Naive thymus-derived CD4-positive, alpha-beta T cell (primary cell): Measurements from ENCODE around the gene FRMPD2. TPM values are rescaled to one million over a fixed set of nuclear protein-coding genes. Genes with fewer than 3 reads are reported as not detected.
A peak's percentile ranks its signal among the peaks of the same experiment; 100 is the strongest.

Experiments
- ATAC-seq: fragments of 150-1000 bp; cut with Tn5 transposase; 2 replicates; pipeline ENCODE4 v1.10.0; 2021; ENCODE audit warnings: mild to moderate bottlenecking, moderate library complexity
- CTCF ChIA-PET: fragments of 350-600 bp; sonication (Branson Sonifier 250); formaldehyde crosslinking; loops from one replicate; lab custom pipeline; 2021; ENCODE audit warnings: antibody characterized with exemption; lab: Charles Lee
- POLR2A ChIA-PET: fragments of 350-600 bp; sonication (Branson Sonifier 250); formaldehyde crosslinking; loops from one replicate; lab custom pipeline; 2021; ENCODE audit warnings: antibody characterized with exemption, inconsistent platforms; lab: Charles Lee
- DNase-seq, 9 donors: peaks; one replicate each; pipeline versions ENCODE4 v3.0.0 to v3.0.0-alpha.2; 2020 to 2022; ENCODE audit warnings: mixed read lengths in 1 of 9
- H3K27ac ChIP-seq: one replicate; pipeline ENCODE4 v1.7.0; 2013; ENCODE audit warnings: mild to moderate bottlenecking, low read depth, low read length, moderate library complexity
- H3K27me3 ChIP-seq, 2 donors: one replicate each; pipeline ENCODE4 v1.7.0; 2013; ENCODE audit warnings: low read length in 2 of 2, mild to moderate bottlenecking in 2 of 2, moderate library complexity in 2 of 2; ENCODE audit not compliant: control insufficient read depth in 2 of 2, insufficient read depth in 2 of 2
- H3K36me3 ChIP-seq, 3 experiments: 1 replicate in 2 of 3; 2 replicates in 1 of 3; pipeline ENCODE4 v1.7.0; 2013; ENCODE audit warnings: low read length in 3 of 3, mild to moderate bottlenecking in 3 of 3, moderate library complexity in 1 of 3; ENCODE audit not compliant: insufficient read depth in 3 of 3, control insufficient read depth in 2 of 3
- H3K4me1 ChIP-seq, 2 donors: one replicate each; pipeline ENCODE4 v1.7.0; 2013; ENCODE audit warnings: low read length in 2 of 2, mild to moderate bottlenecking in 2 of 2, moderate library complexity in 1 of 2; ENCODE audit not compliant: control insufficient read depth in 2 of 2, insufficient read depth in 2 of 2
- H3K4me3 ChIP-seq: 2 replicates; pipeline ENCODE4 v1.7.0; 2013; ENCODE audit warnings: mild to moderate bottlenecking, low read length
- H3K9me3 ChIP-seq, 3 experiments: 1 replicate in 2 of 3; 2 replicates in 1 of 3; pipeline ENCODE4 v1.7.0; 2013; ENCODE audit warnings: low read length in 3 of 3; ENCODE audit not compliant: control insufficient read depth in 2 of 3
- H3K27ac Mint-ChIP-seq, 9 donors: one replicate each; pipeline ENCODE4 v1.8.0; 2020 to 2022; ENCODE audit warnings: mixed read lengths in 9 of 9, mild to moderate bottlenecking in 8 of 9, moderate library complexity in 5 of 9, inconsistent platforms in 2 of 9
- H3K27me3 Mint-ChIP-seq, 5 donors: one replicate each; pipeline ENCODE4 v1.8.0; 2021 to 2022; ENCODE audit warnings: mixed read lengths in 5 of 5, mild to moderate bottlenecking in 1 of 5
- H3K36me3 Mint-ChIP-seq, 5 donors: one replicate each; pipeline ENCODE4 v1.8.0; 2020 to 2022; ENCODE audit warnings: mixed read lengths in 5 of 5, mild to moderate bottlenecking in 3 of 5, inconsistent platforms in 1 of 5
- H3K4me1 Mint-ChIP-seq, 7 donors: one replicate each; pipeline ENCODE4 v1.8.0; 2020 to 2022; ENCODE audit warnings: mixed read lengths in 7 of 7, mild to moderate bottlenecking in 3 of 7, inconsistent platforms in 1 of 7
- H3K4me3 Mint-ChIP-seq, 10 donors: one replicate each; pipeline ENCODE4 v1.8.0; 2020 to 2022; ENCODE audit warnings: mild to moderate bottlenecking in 10 of 10, mixed read lengths in 10 of 10, moderate library complexity in 6 of 10, inconsistent platforms in 2 of 10
- H3K9me3 Mint-ChIP-seq, 11 donors: one replicate each; pipeline ENCODE4 v1.8.0; 2020 to 2022; ENCODE audit warnings: mixed read lengths in 11 of 11, mild to moderate bottlenecking in 4 of 11, inconsistent platforms in 1 of 11, moderate library complexity in 1 of 11
- intact Hi-C, 2 donors: fragments of 100-400 bp; cut with micrococcal nuclease; formaldehyde crosslinking; loops; one replicate each; pipeline ENCODE4 v1.15.1; 2023
- polyA plus RNA-seq, 2 donors: library from polyadenylated mRNA; unstranded; fragments of 300-500 nt; fragmentation: Illumina TruSeq; gene quantifications; one replicate each; pipeline ENCODE4 v1.2.3, GENCODE V29; 2021
- total RNA-seq, 6 experiments: library from RNA in 5 of 6; stranded (reverse) in 5 of 6; gene quantifications; 1 replicate in 5 of 6; 2 replicates in 1 of 6; pipeline ENCODE4 v1.2.3 and lab custom pipeline; 2021 to 2026

Gene FRMPD2
- total and polyA plus RNA-seq, 7 experiments from 2014 or later = 0.24 TPM; not detected in 6

DNA sequence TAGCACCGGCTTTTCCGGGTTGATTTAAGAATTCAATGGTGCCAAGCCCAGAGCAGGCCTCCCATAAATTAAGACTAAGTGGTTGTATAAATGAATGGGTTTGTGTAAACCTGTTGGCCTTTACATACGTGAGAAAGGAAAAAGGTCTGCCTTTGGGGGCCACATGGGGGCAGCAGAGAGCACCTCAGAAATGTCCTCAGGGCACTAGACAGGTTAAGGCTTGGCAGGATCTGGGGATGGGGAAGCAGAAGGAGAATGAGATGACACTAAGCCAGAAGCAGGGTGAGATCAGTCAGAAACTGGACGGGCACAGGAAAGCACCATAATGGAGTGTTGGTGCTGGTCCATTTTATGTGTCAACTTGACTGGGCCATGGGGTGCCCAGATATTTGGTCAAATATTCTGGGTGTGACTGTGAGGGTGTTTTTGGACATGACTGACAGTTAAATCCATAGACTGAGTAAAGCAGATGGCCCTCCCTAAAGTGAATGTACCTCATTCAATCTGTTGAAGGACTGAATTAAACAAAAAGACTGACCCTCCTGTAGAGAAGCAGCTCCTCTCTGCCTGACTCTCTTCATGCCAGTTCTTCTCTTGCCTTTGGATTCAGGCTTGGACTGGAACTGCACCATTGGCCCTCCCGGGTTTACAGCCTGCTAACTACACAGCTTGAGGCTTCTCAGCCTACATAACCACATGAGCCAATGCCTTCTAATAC lies 58.9 kb downstream of the FRMPD2 start:
- ChIA-PET POLR2A (no interaction called here), CTCF (no interaction called here)
- DNase-seq = peak in 4 of 9 donors; percentile 2 to 37 (median 4)
- Mint-ChIP-seq H3K9me3 (peaks cover 0 to 6% (median 0%) of the 10 kb centered on the region in 11 donors), H3K27ac (no peak overlapping the region), H3K27me3 (peaks cover 3 to 22% (median 9%) of the 10 kb centered on the region in 5 donors), H3K36me3 (no peaks in the 10 kb centered on the region), H3K4me3 (no peak overlapping the region), H3K4me1 (no peaks in the 10 kb centered on the region)
- Histone ChIP-seq H3K9me3 (no peaks in the 10 kb centered on the region), H3K36me3 (no peaks in the 10 kb centered on the region), H3K4me3 (no peak overlapping the region), H3K4me1 (no peaks in the 10 kb centered on the region), H3K27me3 (no peaks in the 10 kb centered on the region), H3K27ac (no peak overlapping the region)
- intact Hi-C loops = loop anchor here in 1 of 2 donors (10.0 kb wide), 1 partner anchor 289 kb away; no protein-coding TSS in a partner anchor
- no peak for ATAC-seq

- H3K4me3 ChIP-seq = no peak overlapping the region
- Mint-ChIP-seq H3K4me1 (no peaks in the 10 kb centered on the region), H3K4me3 (no peak overlapping the region), H3K9me3 (peaks cover 0 to 6% (median 0%) of the 10 kb centered on the region in 11 donors), H3K36me3 (no peaks in the 10 kb centered on the region), H3K27ac (no peak overlapping the region), H3K27me3 (peaks cover 0 to 22% (median 9%) of the 10 kb centered on the region in 5 donors)
- POLR2A ChIA-PET = no interaction called here
- CTCF ChIA-PET = no interaction called here
- no peak overlapping the region for H3K27ac ChIP-seq
- ATAC-seq = no peak
- H3K4me1 ChIP-seq = no peaks in the 10 kb centered on the region
- H3K36me3 ChIP-seq = no peaks in the 10 kb centered on the region
- no peaks in the 10 kb centered on the region for H3K27me3 ChIP-seq
- DNase-seq = no peak
- no peaks in the 10 kb centered on the region for H3K9me3 ChIP-seq
- intact Hi-C loops = loop anchor here in 1 of 2 donors (10.0 kb wide), 1 partner anchor 290 kb away; no protein-coding TSS in a partner anchor
Observed at GRCh38 chr10:48214716-48215485, 59.6 kb downstream of the FRMPD2 start.

- no peak overlapping the region for H3K27ac Mint-ChIP-seq
- H3K9me3 ChIP-seq = no peaks in the 10 kb centered on the region
- DNase-seq = no peak
- peaks cover 0 to 6% (median 0%) of the 10 kb centered on the region in 11 donors for H3K9me3 Mint-ChIP-seq
- H3K4me3 Mint-ChIP-seq = no peak overlapping the region
- no peaks in the 10 kb centered on the region for H3K36me3 Mint-ChIP-seq
- H3K4me1 Mint-ChIP-seq = no peaks in the 10 kb centered on the region
- no peak for ATAC-seq
- ChIA-PET POLR2A (no interaction called here), CTCF (no interaction called here)
- intact Hi-C loops = loop anchor here in 1 of 2 donors (10.0 kb wide), 1 partner anchor 292 kb away; no protein-coding TSS in a partner anchor
- H3K4me1 ChIP-seq = no peaks in the 10 kb centered on the region
- no peak overlapping the region for H3K27ac ChIP-seq
- H3K36me3 ChIP-seq = no peaks in the 10 kb centered on the region
- peaks cover 0 to 13% (median 0%) of the 10 kb centered on the region in 5 donors for H3K27me3 Mint-ChIP-seq
- no peak overlapping the region for H3K4me3 ChIP-seq
- no peaks in the 10 kb centered on the region for H3K27me3 ChIP-seq
Observed at GRCh38 chr10:48213047-48213446, 61.4 kb downstream of the FRMPD2 start.

GRCh38 chr10:48211777-48212176 lies 62.7 kb downstream of the FRMPD2 start:
- no peak for ATAC-seq
- H3K36me3 Mint-ChIP-seq = no peaks in the 10 kb centered on the region
- no peaks in the 10 kb centered on the region for H3K4me1 Mint-ChIP-seq
- Histone ChIP-seq H3K27ac (no peak overlapping the region), H3K27me3 (no peaks in the 10 kb centered on the region), H3K4me3 (no peak overlapping the region), H3K4me1 (no peaks in the 10 kb centered on the region), H3K36me3 (no peaks in the 10 kb centered on the region), H3K9me3 (no peaks in the 10 kb centered on the region)
- peaks cover 0 to 19% (median 0%) of the 10 kb centered on the region in 5 donors for H3K27me3 Mint-ChIP-seq
- no peak for DNase-seq
- peaks cover 0 to 6% (median 0%) of the 10 kb centered on the region in 11 donors for H3K9me3 Mint-ChIP-seq
- POLR2A ChIA-PET = no interaction called here
- no peak overlapping the region for H3K4me3 Mint-ChIP-seq
- CTCF ChIA-PET = no interaction called here
- intact Hi-C loops = loop anchor here in 1 of 2 donors (10.0 kb wide), 1 partner anchor 293 kb away; no protein-coding TSS in a partner anchor
- no peak overlapping the region for H3K27ac Mint-ChIP-seq

DNA sequence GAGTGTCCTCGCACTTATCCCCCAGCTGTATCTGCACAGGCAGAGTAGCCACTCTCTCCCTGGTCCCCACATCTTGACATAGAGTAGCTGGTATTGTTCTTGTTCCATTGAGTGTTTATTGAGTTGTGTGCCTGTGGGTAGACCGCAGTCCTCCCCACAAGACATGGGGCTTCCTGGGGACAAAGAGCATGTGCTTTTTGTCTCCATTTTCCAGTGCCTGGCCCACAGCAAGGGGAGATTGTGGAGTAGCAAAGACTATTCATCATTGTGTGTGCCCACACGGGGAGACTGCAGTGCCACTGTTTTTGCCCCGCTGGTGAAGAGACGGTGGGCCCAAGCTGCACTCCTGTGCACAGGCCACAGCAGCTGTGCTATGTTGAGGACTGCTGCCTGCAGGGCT lies 63.5 kb downstream of the FRMPD2 start:
- Histone ChIP-seq H3K27me3 (no peaks in the 10 kb centered on the region), H3K36me3 (no peaks in the 10 kb centered on the region), H3K4me1 (no peaks in the 10 kb centered on the region), H3K27ac (no peak overlapping the region), H3K9me3 (no peaks in the 10 kb centered on the region), H3K4me3 (no peak overlapping the region)
- POLR2A ChIA-PET = no interaction called here
- no peak overlapping the region for H3K4me3 Mint-ChIP-seq
- no peak overlapping the region for H3K27ac Mint-ChIP-seq
- H3K27me3 Mint-ChIP-seq = peaks cover 0 to 19% (median 2%) of the 10 kb centered on the region in 5 donors
- DNase-seq = no peak
- no peaks in the 10 kb centered on the region for H3K4me1 Mint-ChIP-seq
- intact Hi-C loops = loop anchor here in 1 of 2 donors (10.0 kb wide), 1 partner anchor 294 kb away; no protein-coding TSS in a partner anchor
- H3K9me3 Mint-ChIP-seq = peaks cover 0 to 6% (median 0%) of the 10 kb centered on the region in 11 donors
- CTCF ChIA-PET = no interaction called here
- H3K36me3 Mint-ChIP-seq = no peaks in the 10 kb centered on the region
- no peak for ATAC-seq

DNA sequence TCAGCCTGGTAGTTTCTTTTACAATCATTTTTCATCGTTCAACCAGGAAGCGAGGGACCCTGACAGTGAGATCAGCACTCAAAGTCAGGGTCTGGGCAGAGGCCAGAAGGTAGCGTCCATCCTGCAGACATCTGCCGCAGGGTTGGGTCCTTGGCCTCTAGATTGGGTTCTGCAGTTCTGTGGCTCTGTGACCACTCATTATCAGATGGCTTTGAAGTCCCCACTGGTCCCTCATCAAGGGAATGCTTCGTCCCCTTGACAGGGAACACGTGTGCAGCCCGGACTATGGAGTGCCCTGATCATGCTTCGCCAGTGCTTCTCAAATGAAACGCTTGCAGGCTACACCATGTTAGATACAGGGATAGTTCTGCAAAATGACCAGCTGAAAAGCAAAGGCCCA lies 64.1 kb downstream of the FRMPD2 start:
- DNase-seq (no peak), ATAC-seq (no peak)
- Mint-ChIP-seq H3K9me3 (peaks cover 0 to 3% (median 0%) of the 10 kb centered on the region in 11 donors), H3K36me3 (no peaks in the 10 kb centered on the region), H3K4me1 (no peaks in the 10 kb centered on the region), H3K27me3 (peaks cover 0 to 19% (median 2%) of the 10 kb centered on the region in 5 donors), H3K27ac (no peak overlapping the region), H3K4me3 (no peak overlapping the region)
- Histone ChIP-seq H3K27me3 (no peaks in the 10 kb centered on the region), H3K4me1 (no peaks in the 10 kb centered on the region), H3K36me3 (no peaks in the 10 kb centered on the region), H3K27ac (no peak overlapping the region), H3K4me3 (no peak overlapping the region), H3K9me3 (no peaks in the 10 kb centered on the region)
- POLR2A ChIA-PET = no interaction called here
- intact Hi-C loops = loop anchor here in 1 of 2 donors (10.0 kb wide), 1 partner anchor 294 kb away; no protein-coding TSS in a partner anchor
- CTCF ChIA-PET = no interaction called here
